HL-60/S4 treated with retinoic acid at 250 ng/mL for 4 days and 3 days (cell line): ENCODE data around the gene GPR78.
"Not testable (repeated sequence)": the region's sequence is repeated elsewhere in the genome, so short reads cannot be mapped to it uniquely, and the experiment has no call there.

ENCODE experiments used
- in situ Hi-C: fragments of 300-500 bp; cut with MboI; formaldehyde crosslinking; loops from 2 replicates; pipeline ENCODE4 v1.7.0; 2022; ENCODE audit warnings: low sequenced_read_pairs

GPR78 gene

GRCh38 chr4:8614365-8615193 lies 34.4 kb downstream of the GPR78 start:
- in situ Hi-C loops: no loop called here

- in situ Hi-C loops: no loop called here
These were observed 35.2 kb downstream of the GPR78 start for GRCh38 chr4:8615366-8615765.

GRCh38 chr4:8615921-8616787 lies 36.0 kb downstream of the GPR78 start:
- in situ Hi-C loops: no loop called here

- in situ Hi-C loops: no loop called here
These were observed 36.6 kb downstream of the GPR78 start for GRCh38 chr4:8616831-8617230.

- in situ Hi-C loops: no loop called here
These were observed 37.4 kb downstream of the GPR78 start for GRCh38 chr4:8617486-8618040.

- in situ Hi-C loops: no loop called here
These were observed 38.2 kb downstream of the GPR78 start for GRCh38 chr4:8618421-8618820.

- in situ Hi-C loops: no loop called here
These were observed 38.9 kb downstream of the GPR78 start for GRCh38 chr4:8618961-8619720.

GRCh38 chr4:8621135-8621534 lies 40.9 kb downstream of the GPR78 start:
- in situ Hi-C loops: not testable (repeated sequence)

GRCh38 chr4:8624601-8625272 lies 44.5 kb downstream of the GPR78 start:
- in situ Hi-C loops: not testable (repeated sequence)

GRCh38 chr4:8630240-8630905 lies 50.2 kb downstream of the GPR78 start:
- in situ Hi-C loops: not testable (repeated sequence)

GRCh38 chr4:8631896-8632295 lies 51.7 kb downstream of the GPR78 start:
- in situ Hi-C loops: not testable (repeated sequence)

GRCh38 chr4:8634773-8635172 lies 54.6 kb downstream of the GPR78 start:
- in situ Hi-C loops: not testable (repeated sequence)

GRCh38 chr4:8635897-8636554 lies 55.8 kb downstream of the GPR78 start:
- in situ Hi-C loops: not testable (repeated sequence)
